ENCODE results near the gene SLC16A12. TPM values are rescaled to one million over a fixed set of nuclear protein-coding genes. Genes with fewer than 3 reads are reported as not detected.
A peak's percentile ranks its signal among the peaks of the same experiment; 100 is the strongest.

The SLC16A12 gene
- total and polyA plus RNA-seq, 8 donors: 6.0 to 38.2 (median 23.6) TPM

- 71 to 78% methylated on average over 12 of the region's 12 CpGs for WGBS, 2 donors
- Histone ChIP-seq H3K27ac (peak overlapping the region in 2 of 4 donors; percentile 88 to 96), H3K4me3 (no peak overlapping the region), H3K36me3 (no peaks in the 10 kb centered on the region), H3K9me3 (no peaks in the 10 kb centered on the region), H3K27me3 (no peaks in the 10 kb centered on the region), H3K4me1 (peaks cover 26 to 76% (median 43%) of the 10 kb centered on the region in 3 donors)
- FAIRE-seq (no peak), ATAC-seq (no peak), DNase-seq (no peak)
- intact Hi-C loops (cut with DNase I): no loop called here
- no peak for TF ChIP-seq CTCF (IDR thresholded peaks at IDR 0.05)
Observed at GRCh38 chr10:89518876-89519842, 16.2 kb downstream of the SLC16A12 start.

- TF ChIP-seq CTCF (IDR thresholded peaks at IDR 0.05): no peak
- intact Hi-C loops (cut with DNase I): no loop called here
- Histone ChIP-seq H3K4me1 (peaks cover 23 to 80% (median 39%) of the 10 kb centered on the region in 3 donors), H3K9me3 (no peaks in the 10 kb centered on the region), H3K27ac (peak overlapping the region; percentile 20 to 96 (median 77)), H3K27me3 (no peaks in the 10 kb centered on the region), H3K36me3 (no peaks in the 10 kb centered on the region), H3K4me3 (no peak overlapping the region)
- FAIRE-seq: no peak
- DNase-seq: peak in 3 of 6 donors; percentile 33 to 54 (median 44)
- WGBS, 2 donors: 34 to 43% methylated on average over 3 of the region's 3 CpGs
- ATAC-seq: peak in 1 of 4 donors; percentile 1
Observed at GRCh38 chr10:89518108-89518507, 17.3 kb downstream of the SLC16A12 start.

GRCh38 chr10:89516149-89516832, 19.1 kb downstream of the SLC16A12 start:
- peaks cover 16 to 62% (median 30%) of the 10 kb centered on the region in 3 donors for H3K4me1 ChIP-seq
- H3K9me3 ChIP-seq: no peaks in the 10 kb centered on the region
- H3K27me3 ChIP-seq: no peaks in the 10 kb centered on the region
- peak overlapping the region; percentile 66 to 96 (median 86) for H3K27ac ChIP-seq
- DNase-seq (peak; percentile 63 to 81 (median 73)), FAIRE-seq (peak; percentile 23), ATAC-seq (peak; percentile 62 to 79 (median 66))
- no peak overlapping the region for H3K4me3 ChIP-seq
- 12 to 16% methylated on average over 7 of the region's 7 CpGs for WGBS, 2 donors
- intact Hi-C loops (cut with DNase I): no loop called here
- TF ChIP-seq CTCF (IDR thresholded peaks at IDR 0.05): no peak
- H3K36me3 ChIP-seq: no peaks in the 10 kb centered on the region

DNA sequence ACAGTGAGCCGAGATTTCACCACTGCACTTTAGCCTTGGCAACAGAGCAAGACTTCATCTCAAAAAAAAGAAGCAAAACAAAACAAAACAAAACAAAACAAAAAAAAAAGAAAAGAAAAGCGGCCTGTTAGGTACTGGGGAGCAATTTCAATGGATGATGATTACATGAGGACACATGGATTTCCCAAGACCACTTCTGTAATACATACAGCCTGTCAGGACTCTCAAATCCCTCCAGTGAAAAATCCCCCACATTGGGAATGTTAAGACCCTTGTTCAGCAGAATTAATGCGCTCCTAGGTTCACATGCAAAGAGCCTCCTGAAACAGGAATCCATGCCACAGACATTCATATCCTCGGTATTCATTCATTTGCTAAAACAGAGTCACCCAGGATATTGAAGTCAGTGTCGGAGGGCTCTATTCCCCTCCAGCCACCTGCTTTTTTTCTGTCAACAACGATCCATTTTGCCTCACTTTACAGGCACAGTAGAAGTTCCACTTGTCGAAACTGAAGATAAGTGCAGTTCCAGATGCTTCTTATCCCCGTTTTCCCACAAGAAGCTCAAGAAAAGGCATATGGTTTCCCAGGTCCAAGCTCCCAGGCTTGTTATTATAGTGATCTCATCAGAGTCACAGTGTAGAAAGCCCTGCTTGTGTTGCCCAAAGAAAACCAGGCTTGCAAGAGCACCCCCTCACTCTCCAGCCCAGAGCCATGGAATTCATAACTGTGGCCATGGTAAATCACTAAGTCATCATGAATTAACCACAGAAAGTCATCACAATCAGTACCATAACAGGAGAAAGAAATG, 20.2 kb downstream of the SLC16A12 start:
- no peak overlapping the region for H3K4me3 ChIP-seq
- intact Hi-C loops (cut with DNase I): no loop called here
- 28 to 35% methylated on average over 8 of the region's 8 CpGs for WGBS, 2 donors
- peak overlapping the region; percentile 66 to 96 (median 86) for H3K27ac ChIP-seq
- H3K9me3 ChIP-seq: no peaks in the 10 kb centered on the region
- TF ChIP-seq CTCF (IDR thresholded peaks at IDR 0.05): no peak
- peak; percentile 88 to 94 (median 92) for ATAC-seq
- no peak for FAIRE-seq
- peak in 4 of 6 donors; percentile 60 to 87 (median 80) for DNase-seq
- H3K4me1 ChIP-seq: peaks cover 16 to 52% (median 30%) of the 10 kb centered on the region in 3 donors
- H3K27me3 ChIP-seq: no peaks in the 10 kb centered on the region
- no peaks in the 10 kb centered on the region for H3K36me3 ChIP-seq
